Transverse colon (tissue), 4 donors: ENCODE results near the gene LEFTY1. TPM values are rescaled to one million over a fixed set of nuclear protein-coding genes. Genes with fewer than 3 reads are reported as not detected.

Source experiments
- DNase-seq: peaks from one replicate; pipeline ENCODE4 v3.0.0-alpha.2; 2019
- H3K27ac ChIP-seq, 4 donors: fragments of 200-600 bp; sonication (generic); 2 replicates each; pipeline ENCODE4 v1.5.1; 2016 to 2018; ENCODE audit warnings: inconsistent platforms in 4 of 4
- H3K27me3 ChIP-seq: fragments of 200-600 bp; sonication (generic); 2 replicates; pipeline ENCODE4 v1.5.1; 2017; ENCODE audit warnings: inconsistent platforms
- H3K36me3 ChIP-seq, 4 donors: fragments of 200-600 bp; sonication (generic); 2 replicates each; pipeline ENCODE4 v1.5.1; 2017 to 2019; ENCODE audit warnings: inconsistent platforms in 4 of 4
- H3K4me1 ChIP-seq, 4 donors: fragments of 200-600 bp; sonication (generic); 2 replicates each; pipeline ENCODE4 v1.5.1; 2017 to 2020; ENCODE audit warnings: inconsistent platforms in 4 of 4
- H3K4me3 ChIP-seq, 4 donors: fragments of 200-600 bp; sonication (generic); 1 replicate in 1 of 4; 2 replicates in 3 of 4; pipeline versions ENCODE4 v1.5.1 to v1.6.1; 2017 to 2019; ENCODE audit warnings: inconsistent platforms in 4 of 4
- H3K9me3 ChIP-seq, 2 donors: fragments of 200-600 bp; sonication (generic); 2 replicates each; pipeline ENCODE4 v1.5.1; 2017 to 2019; ENCODE audit warnings: inconsistent platforms in 2 of 2
- CTCF ChIP-seq, 5 experiments: fragments of 200-600 bp in 3 of 5; fragments of 450-650 bp in 2 of 5; sonication (generic) in 3 of 5; IDR thresholded peaks; 1 replicate in 2 of 5; 2 replicates in 3 of 5; pipeline ENCODE4 v1.5.1; 2016 to 2017; ENCODE audit warnings: antibody characterized with exemption in 5 of 5, inconsistent platforms in 3 of 5, mild to moderate bottlenecking in 2 of 5, moderate library complexity in 1 of 5
- EP300 ChIP-seq: sonication (generic); formaldehyde crosslinking; IDR thresholded peaks from one replicate; pipeline ENCODE4 v1.6.1; 2017; ENCODE audit warnings: antibody characterized with exemption, low read depth
- POLR2A ChIP-seq: fragments of 450-650 bp; IDR thresholded peaks from one replicate; pipeline ENCODE4 v1.6.1; 2016; ENCODE audit warnings: antibody characterized with exemption, mild to moderate bottlenecking, moderate library complexity
- POLR2AphosphoS5 ChIP-seq, 3 donors: sonication (generic); formaldehyde crosslinking; IDR thresholded peaks; one replicate each; pipeline ENCODE4 v1.6.1; 2016; ENCODE audit warnings: antibody characterized with exemption in 3 of 3
- WGBS, 2 donors: methylation state at CpG; one replicate each; pipeline ENCODE4 v1.1.5; 2018; ENCODE audit warnings: low coverage in 1 of 2; 5-methylcytosine and 5-hydroxymethylcytosine counted together
- in situ Hi-C, 4 donors: fragments of 200-750 bp; cut with MboI; loops; one replicate each; pipeline versions ENCODE4 v1.15.0 to v1.15.1; 2017; ENCODE audit warnings: low sequenced_read_pairs in 3 of 4, low pct_ligation_motif_present in 1 of 4, low pct_unique_long_range_greater_than_20kb in 1 of 4
- intact Hi-C: fragments of 100-400 bp; cut with DNase I; formaldehyde crosslinking; loops from one replicate; pipeline ENCODE4 v1.15.1; 2023; ENCODE audit warnings: low total_unique reads
- total RNA-seq, 4 donors: library from RNA; depleted of rRNA; stranded (reverse); fragments of >200 nt; gene quantifications; one replicate each; pipeline ENCODE4 v1.1.0, GENCODE V29; 2016

LEFTY1 gene
- total RNA-seq, 4 donors from 2014 or later = 86.0 to 320 (median 214) TPM

GRCh38 chr1:225896494-225896893, 7.5 kb upstream of the LEFTY1 start:
- H3K4me1 ChIP-seq = peaks cover 10 to 32% (median 18%) of the 10 kb centered on the region in 4 donors
- 38 to 39% methylated on average over 5 of the region's 5 CpGs for WGBS, 2 donors
- DNase-seq = no peak
- no peak overlapping the region for H3K4me3 ChIP-seq
- TF ChIP-seq POLR2AphosphoS5 (IDR thresholded peaks at IDR 0.05) = no peak
- no peak for TF ChIP-seq POLR2A
- no peaks in the 10 kb centered on the region for H3K9me3 ChIP-seq
- peak overlapping the region; percentile 78 to 79 (median 78) for H3K27ac ChIP-seq
- intact Hi-C loops = no loop called here
- H3K36me3 ChIP-seq = no peaks in the 10 kb centered on the region
- no peaks in the 10 kb centered on the region for H3K27me3 ChIP-seq
- in situ Hi-C loops = no loop called here

GRCh38 chr1:225892307-225892706, 3.4 kb upstream of the LEFTY1 start:
- Histone ChIP-seq H3K9me3 (no peaks in the 10 kb centered on the region), H3K4me1 (peaks cover 7 to 52% (median 20%) of the 10 kb centered on the region in 4 donors), H3K36me3 (no peaks in the 10 kb centered on the region), H3K27ac (peak overlapping the region; percentile 79 to 98 (median 90)), H3K27me3 (no peaks in the 10 kb centered on the region), H3K4me3 (no peak overlapping the region)
- intact Hi-C loops (no loop called here), in situ Hi-C loops (no loop called here)
- no peak for TF ChIP-seq POLR2AphosphoS5 (IDR thresholded peaks at IDR 0.05)
- no peak for TF ChIP-seq EP300
- no peak for TF ChIP-seq CTCF (IDR thresholded peaks at IDR 0.05)
- no peak for TF ChIP-seq POLR2A
- 75 to 93% methylated on average over 5 to 6 of the region's 6 CpGs for WGBS, 2 donors
- no peak for DNase-seq

GRCh38 chr1:225891229-225891972, 2.5 kb upstream of the LEFTY1 start:
- H3K4me3 ChIP-seq = no peak overlapping the region
- no peaks in the 10 kb centered on the region for H3K9me3 ChIP-seq
- no peaks in the 10 kb centered on the region for H3K36me3 ChIP-seq
- intact Hi-C loops = no loop called here
- WGBS, 2 donors = 57 to 61% methylated on average over 4 to 14 of the region's 14 CpGs
- peak; percentile 67 for DNase-seq
- H3K27ac ChIP-seq = peak overlapping the region; percentile 79 to 98 (median 90)
- H3K27me3 ChIP-seq = no peaks in the 10 kb centered on the region
- in situ Hi-C loops = no loop called here
- no peak for TF ChIP-seq POLR2A
- peak in 2 of 3 donors; percentile 23 to 48 for TF ChIP-seq POLR2AphosphoS5 (IDR thresholded peaks at IDR 0.05)
- H3K4me1 ChIP-seq = peaks cover 3 to 44% (median 12%) of the 10 kb centered on the region in 4 donors

- Histone ChIP-seq H3K9me3 (no peaks in the 10 kb centered on the region), H3K27ac (peak overlapping the region; percentile 79 to 98 (median 90)), H3K4me3 (no peak overlapping the region), H3K4me1 (peaks cover 3 to 43% (median 12%) of the 10 kb centered on the region in 4 donors), H3K27me3 (no peaks in the 10 kb centered on the region), H3K36me3 (no peaks in the 10 kb centered on the region)
- intact Hi-C loops (no loop called here), in situ Hi-C loops (no loop called here)
- 14 to 59% methylated on average over 1 to 6 of the region's 6 CpGs for WGBS, 2 donors
- peak; percentile 55 for DNase-seq
- TF ChIP-seq CTCF (IDR thresholded peaks at IDR 0.05) (no peak), POLR2AphosphoS5 (IDR thresholded peaks at IDR 0.05) (no peak), POLR2A (no peak), EP300 (no peak)
Measured at GRCh38 chr1:225890346-225891228, 1.6 kb upstream of the LEFTY1 start.

- in situ Hi-C loops = no loop called here
- no peaks in the 10 kb centered on the region for H3K9me3 ChIP-seq
- peak overlapping the region; percentile 79 to 98 (median 90) for H3K27ac ChIP-seq
- peak overlapping the region in 2 of 4 donors; percentile 2 to 3 for H3K4me3 ChIP-seq
- intact Hi-C loops = no loop called here
- no peak for DNase-seq
- 35 to 64% methylated on average over 5 of the region's 5 CpGs for WGBS, 2 donors
- H3K27me3 ChIP-seq = no peaks in the 10 kb centered on the region
- TF ChIP-seq POLR2AphosphoS5 (IDR thresholded peaks at IDR 0.05) (no peak), CTCF (IDR thresholded peaks at IDR 0.05) (no peak), EP300 (no peak), POLR2A (no peak)
- no peaks in the 10 kb centered on the region for H3K36me3 ChIP-seq
- H3K4me1 ChIP-seq = peaks cover 3 to 43% (median 12%) of the 10 kb centered on the region in 4 donors
Measured at GRCh38 chr1:225889743-225890142, 797 bp upstream of the LEFTY1 start.
